ENCODE measurements around the gene GK. TPM values are rescaled to one million over a fixed set of nuclear protein-coding genes. Genes with fewer than 3 reads are reported as not detected.

Gene GK
- total RNA-seq, 1 experiment from 2014 or later = 10.1 TPM

DNA sequence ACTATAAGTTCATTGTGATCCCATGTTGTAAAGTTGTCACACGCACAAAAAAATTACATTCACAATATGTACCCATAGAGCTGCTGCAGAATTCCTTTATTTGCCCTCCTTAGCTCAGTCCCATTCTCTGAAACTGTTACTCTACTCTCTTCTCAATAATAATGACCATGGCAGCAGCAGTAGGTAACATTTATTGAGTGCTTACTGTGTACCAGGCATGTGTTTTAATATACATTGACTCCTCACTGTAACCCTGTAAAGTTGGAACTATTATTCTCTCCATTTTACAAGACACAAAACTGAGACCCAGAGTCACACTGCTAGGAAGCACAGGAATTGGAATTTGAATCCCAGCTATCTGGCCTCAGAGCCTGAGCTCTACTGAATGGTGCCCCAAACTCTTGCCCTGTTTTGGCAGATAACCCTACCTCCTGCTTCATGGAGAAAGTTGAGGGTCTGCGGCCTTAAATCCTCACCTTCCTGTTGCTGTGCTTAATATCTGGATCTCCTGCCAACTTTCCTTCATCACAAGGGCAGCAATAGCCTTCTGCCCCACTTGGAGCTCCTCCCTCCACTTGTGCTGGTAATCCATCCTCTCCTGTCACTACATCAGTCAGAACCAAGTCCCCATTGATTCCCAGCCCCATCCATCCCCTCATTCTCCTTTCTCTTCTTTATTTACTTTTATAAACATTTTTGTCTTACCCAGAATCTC lies 20.8 kb downstream of the GK start:
- no peaks in the 10 kb centered on the region for H3K36me3 Mint-ChIP-seq (ENCODE audit: insufficient read depth, unreplicated experiment)
- no peak for DNase-seq (ENCODE audit: unreplicated experiment)
- POLR2A ChIA-PET = interaction anchor here (0.8 kb wide), 1 partner anchor 11 kb away, joined by 4 read pairs; no protein-coding TSS in a partner anchor
- no peak overlapping the region for H3K27ac Mint-ChIP-seq (ENCODE audit: low read depth, unreplicated experiment)
- H3K27me3 Mint-ChIP-seq (ENCODE audit: insufficient read depth, unreplicated experiment) = peaks cover 15% of the 10 kb centered on the region
- no peaks in the 10 kb centered on the region for H3K4me1 Mint-ChIP-seq (ENCODE audit: insufficient read depth, unreplicated experiment)
- no peaks in the 10 kb centered on the region for H3K9me3 Mint-ChIP-seq (ENCODE audit: unreplicated experiment)
- CTCF ChIA-PET = no interaction called here
- BruUV-seq (replicated peaks) = no TSS peak
- TF ChIP-seq, protein P1, sequence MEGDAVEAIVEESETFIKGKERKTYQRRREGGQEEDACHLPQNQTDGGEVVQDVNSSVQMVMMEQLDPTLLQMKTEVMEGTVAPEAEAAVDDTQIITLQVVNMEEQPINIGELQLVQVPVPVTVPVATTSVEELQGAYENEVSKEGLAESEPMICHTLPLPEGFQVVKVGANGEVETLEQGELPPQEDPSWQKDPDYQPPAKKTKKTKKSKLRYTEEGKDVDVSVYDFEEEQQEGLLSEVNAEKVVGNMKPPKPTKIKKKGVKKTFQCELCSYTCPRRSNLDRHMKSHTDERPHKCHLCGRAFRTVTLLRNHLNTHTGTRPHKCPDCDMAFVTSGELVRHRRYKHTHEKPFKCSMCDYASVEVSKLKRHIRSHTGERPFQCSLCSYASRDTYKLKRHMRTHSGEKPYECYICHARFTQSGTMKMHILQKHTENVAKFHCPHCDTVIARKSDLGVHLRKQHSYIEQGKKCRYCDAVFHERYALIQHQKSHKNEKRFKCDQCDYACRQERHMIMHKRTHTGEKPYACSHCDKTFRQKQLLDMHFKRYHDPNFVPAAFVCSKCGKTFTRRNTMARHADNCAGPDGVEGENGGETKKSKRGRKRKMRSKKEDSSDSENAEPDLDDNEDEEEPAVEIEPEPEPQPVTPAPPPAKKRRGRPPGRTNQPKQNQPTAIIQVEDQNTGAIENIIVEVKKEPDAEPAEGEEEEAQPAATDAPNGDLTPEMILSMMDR (IDR thresholded peaks at IDR 0.05; ENCODE audit: unreplicated experiment) = no peak
- no peak overlapping the region for H3K4me3 Mint-ChIP-seq (ENCODE audit: unreplicated experiment)
- intact Hi-C loops (cut with micrococcal nuclease) = no loop called here

DNA sequence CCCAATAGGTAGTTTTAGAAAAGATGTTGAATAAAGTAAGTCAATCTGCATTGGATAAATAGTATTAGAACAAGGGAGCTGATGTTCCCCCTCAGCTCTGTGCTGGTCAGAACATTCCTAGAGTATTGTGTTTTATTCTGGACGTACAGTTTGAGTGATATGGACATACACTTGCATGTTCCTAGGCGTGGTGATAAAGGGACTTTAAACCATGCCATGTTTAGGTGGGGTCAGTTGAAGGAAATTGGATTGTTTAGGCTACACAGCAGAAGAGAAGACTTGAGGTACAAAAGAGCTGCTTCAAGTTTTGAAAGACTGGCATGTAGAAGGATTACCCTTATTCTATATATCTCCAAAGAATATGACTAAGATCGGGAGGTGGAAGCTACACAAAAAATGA lies 21.6 kb downstream of the GK start:
- POLR2A ChIA-PET = no interaction called here
- H3K4me1 Mint-ChIP-seq (ENCODE audit: insufficient read depth, unreplicated experiment) = no peaks in the 10 kb centered on the region
- CTCF ChIA-PET = interaction anchor here (0.7 kb wide), 1 partner anchor 36 kb away, joined by 3 read pairs; no protein-coding TSS in a partner anchor
- DNase-seq (ENCODE audit: unreplicated experiment) = no peak
- H3K4me3 Mint-ChIP-seq (ENCODE audit: unreplicated experiment) = no peak overlapping the region
- no TSS peak for BruUV-seq (replicated peaks)
- TF ChIP-seq, protein P1 (IDR thresholded peaks at IDR 0.05; ENCODE audit: unreplicated experiment) = no peak
- no peaks in the 10 kb centered on the region for H3K9me3 Mint-ChIP-seq (ENCODE audit: unreplicated experiment)
- no peaks in the 10 kb centered on the region for H3K36me3 Mint-ChIP-seq (ENCODE audit: insufficient read depth, unreplicated experiment)
- no peak overlapping the region for H3K27ac Mint-ChIP-seq (ENCODE audit: low read depth, unreplicated experiment)
- intact Hi-C loops (cut with micrococcal nuclease) = no loop called here
- peaks cover 15% of the 10 kb centered on the region for H3K27me3 Mint-ChIP-seq (ENCODE audit: insufficient read depth, unreplicated experiment)

DNA sequence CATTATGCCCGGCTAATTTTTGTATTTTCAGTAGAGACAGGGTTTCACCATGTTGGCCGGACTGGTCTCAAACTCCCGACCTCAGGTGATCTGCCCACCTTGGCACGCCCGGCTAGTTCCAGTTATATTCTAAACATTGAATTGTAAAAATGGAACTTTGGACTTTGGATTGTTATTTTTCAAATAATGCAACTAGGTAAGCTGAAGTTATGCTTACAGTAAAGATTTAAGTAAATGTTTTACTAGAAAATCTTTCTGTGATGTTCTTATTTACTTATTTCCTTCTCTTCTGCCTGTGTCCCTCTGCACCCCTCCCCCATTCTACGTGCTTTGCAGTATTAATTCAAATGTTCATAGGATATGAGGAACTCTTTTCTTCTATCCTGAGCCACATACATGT lies 26.1 kb downstream of the GK start:
- CTCF ChIA-PET = interaction anchor here (0.6 to 1.1 kb wide), 2 partner anchors 46 to 83 kb away, joined by 4 to 5 read pairs; no protein-coding TSS in a partner anchor
- no peak for DNase-seq (ENCODE audit: unreplicated experiment)
- H3K36me3 Mint-ChIP-seq (ENCODE audit: insufficient read depth, unreplicated experiment) = no peaks in the 10 kb centered on the region
- no peak overlapping the region for H3K27ac Mint-ChIP-seq (ENCODE audit: low read depth, unreplicated experiment)
- intact Hi-C loops (cut with micrococcal nuclease) = no loop called here
- no peak overlapping the region for H3K4me3 Mint-ChIP-seq (ENCODE audit: unreplicated experiment)
- TF ChIP-seq, protein P1 (IDR thresholded peaks at IDR 0.05; ENCODE audit: unreplicated experiment) = no peak
- H3K4me1 Mint-ChIP-seq (ENCODE audit: insufficient read depth, unreplicated experiment) = no peaks in the 10 kb centered on the region
- POLR2A ChIA-PET = no interaction called here
- H3K9me3 Mint-ChIP-seq (ENCODE audit: unreplicated experiment) = no peaks in the 10 kb centered on the region
- no TSS peak for BruUV-seq (replicated peaks)
- peaks cover 6% of the 10 kb centered on the region for H3K27me3 Mint-ChIP-seq (ENCODE audit: insufficient read depth, unreplicated experiment)

DNA sequence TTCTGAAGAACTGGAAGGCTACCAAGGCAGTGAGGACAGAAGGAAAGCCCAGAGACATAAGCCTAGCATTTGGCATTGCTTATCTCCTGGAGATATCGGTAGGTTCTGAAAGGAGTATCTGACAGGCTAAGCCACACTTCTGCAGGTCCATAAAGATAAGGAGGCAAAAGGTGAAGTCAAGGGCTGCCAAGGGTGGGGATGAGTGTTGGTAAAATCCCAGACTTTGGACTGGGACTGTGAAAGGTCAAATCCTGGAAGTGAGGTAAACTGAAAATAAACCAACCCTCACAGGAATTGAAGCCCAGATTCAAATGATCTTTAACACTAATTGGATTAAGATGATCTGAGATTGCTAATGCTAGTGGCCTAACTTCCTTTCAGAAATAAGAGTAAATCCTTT lies 27.4 kb downstream of the GK start:
- no TSS peak for BruUV-seq (replicated peaks)
- CTCF ChIA-PET = interaction anchor here (0.6 to 1.2 kb wide), 2 partner anchors 9 to 931 kb away, joined by 3 read pairs; no protein-coding TSS in a partner anchor
- no peak overlapping the region for H3K27ac Mint-ChIP-seq (ENCODE audit: low read depth, unreplicated experiment)
- no peaks in the 10 kb centered on the region for H3K4me1 Mint-ChIP-seq (ENCODE audit: insufficient read depth, unreplicated experiment)
- no peaks in the 10 kb centered on the region for H3K36me3 Mint-ChIP-seq (ENCODE audit: insufficient read depth, unreplicated experiment)
- POLR2A ChIA-PET = no interaction called here
- no peaks in the 10 kb centered on the region for H3K9me3 Mint-ChIP-seq (ENCODE audit: unreplicated experiment)
- H3K27me3 Mint-ChIP-seq (ENCODE audit: insufficient read depth, unreplicated experiment) = no peaks in the 10 kb centered on the region
- intact Hi-C loops (cut with micrococcal nuclease) = no loop called here
- no peak for DNase-seq (ENCODE audit: unreplicated experiment)
- no peak overlapping the region for H3K4me3 Mint-ChIP-seq (ENCODE audit: unreplicated experiment)
- TF ChIP-seq, protein P1 (IDR thresholded peaks at IDR 0.05; ENCODE audit: unreplicated experiment) = no peak

Measured in MCF 10A (cell line).